Measurements from ENCODE around the gene CD300C. TPM values are rescaled to one million over a fixed set of nuclear protein-coding genes. Genes with fewer than 3 reads are reported as not detected.

Gene CD300C
- total RNA-seq, 1 experiment from 2014 or later: not detected

- TF ChIP-seq CREB1 (CRISPR knock-in tag; IDR thresholded peaks at IDR 0.05) (no peak), ATF3 (CRISPR knock-in tag; conservative IDR thresholded peaks at IDR 0.05) (no peak), ZNF671 (CRISPR knock-in tag; IDR thresholded peaks at IDR 0.05) (no peak), AFF4 (CRISPR knock-in tag; IDR thresholded peaks at IDR 0.05; ENCODE audit: borderline replicate concordance) (no peak), ATF1 (CRISPR knock-in tag; IDR thresholded peaks at IDR 0.05) (no peak), NR1H2 (CRISPR knock-in tag; IDR thresholded peaks at IDR 0.05) (no peak), ARID4B (CRISPR knock-in tag; IDR thresholded peaks at IDR 0.05; ENCODE audit: borderline replicate concordance) (no peak), PRRX2 (CRISPR knock-in tag; IDR thresholded peaks at IDR 0.05) (no peak)
- peaks cover 5% of the 10 kb centered on the region for H3K27me3 Mint-ChIP-seq (ENCODE audit: low read depth)
- ATAC-seq (peak; percentile 49; the same call in 1 of the 2 replicates), DNase-seq (ENCODE audit: low spot score) (peak; percentile 50)
- no peak overlapping the region for H3K4me3 Mint-ChIP-seq
- no peak overlapping the region for H3K27ac Mint-ChIP-seq
- POLR2A ChIA-PET: no interaction called here
- CTCF ChIA-PET: interaction anchor here (0.6 to 1.7 kb wide), 8 partner anchors 9 to 238 kb away, joined by 3 to 13 read pairs (median 4); no protein-coding TSS in a partner anchor
- no peaks in the 10 kb centered on the region for H3K4me1 Mint-ChIP-seq
- no peaks in the 10 kb centered on the region for H3K9me3 Mint-ChIP-seq
- no peaks in the 10 kb centered on the region for H3K36me3 Mint-ChIP-seq
These were observed 2.5 kb downstream of the CD300C start for GRCh38 chr17:74543406-74543805.

- H3K36me3 Mint-ChIP-seq: no peaks in the 10 kb centered on the region
- POLR2A ChIA-PET: no interaction called here
- no peak overlapping the region for H3K27ac Mint-ChIP-seq
- peaks cover 5% of the 10 kb centered on the region for H3K27me3 Mint-ChIP-seq (ENCODE audit: low read depth)
- TF ChIP-seq AR (CRISPR knock-in tag; IDR thresholded peaks at IDR 0.05) (no peak), ATF1 (CRISPR knock-in tag; IDR thresholded peaks at IDR 0.05) (no peak), GRHL2 (CRISPR knock-in tag; IDR thresholded peaks at IDR 0.05; ENCODE audit: insufficient replicate concordance, severe bottlenecking) (no peak), NR2C2 (CRISPR knock-in tag; IDR thresholded peaks at IDR 0.05) (no peak), ZNF263 (CRISPR knock-in tag; IDR thresholded peaks at IDR 0.05; ENCODE audit: low read depth) (no peak), NFE2L1 (CRISPR knock-in tag; IDR thresholded peaks at IDR 0.05) (no peak), E2F4 (CRISPR knock-in tag; IDR thresholded peaks at IDR 0.05; ENCODE audit: borderline replicate concordance, low read depth) (no peak), CTCF (IDR thresholded peaks at IDR 0.05) (no peak)
- no peak overlapping the region for H3K4me3 Mint-ChIP-seq
- CTCF ChIA-PET: interaction anchor here (0.7 to 1.7 kb wide), 7 partner anchors 9 to 180 kb away, joined by 3 to 13 read pairs (median 3); no protein-coding TSS in a partner anchor
- H3K9me3 Mint-ChIP-seq: no peaks in the 10 kb centered on the region
- H3K4me1 Mint-ChIP-seq: no peaks in the 10 kb centered on the region
- ATAC-seq (no peak), DNase-seq (ENCODE audit: low spot score) (no peak)
These were observed 3.1 kb downstream of the CD300C start for GRCh38 chr17:74542727-74543383.

Measured in WTC11 (cell line).